HG03521 (cell line): Measurements from ENCODE around the gene RNF212B.
"Not testable (repeated sequence)": the region's sequence is repeated elsewhere in the genome, so short reads cannot be mapped to it uniquely, and the experiment has no call there.

Experiments
- ATAC-seq: cut with Tn5 transposase; IDR thresholded peaks from one replicate; pipeline ENCODE4 v1.9.1; 2021; ENCODE audit warnings: mild to moderate bottlenecking, moderate library complexity; ENCODE audit not compliant: unreplicated experiment

The RNF212B gene

DNA sequence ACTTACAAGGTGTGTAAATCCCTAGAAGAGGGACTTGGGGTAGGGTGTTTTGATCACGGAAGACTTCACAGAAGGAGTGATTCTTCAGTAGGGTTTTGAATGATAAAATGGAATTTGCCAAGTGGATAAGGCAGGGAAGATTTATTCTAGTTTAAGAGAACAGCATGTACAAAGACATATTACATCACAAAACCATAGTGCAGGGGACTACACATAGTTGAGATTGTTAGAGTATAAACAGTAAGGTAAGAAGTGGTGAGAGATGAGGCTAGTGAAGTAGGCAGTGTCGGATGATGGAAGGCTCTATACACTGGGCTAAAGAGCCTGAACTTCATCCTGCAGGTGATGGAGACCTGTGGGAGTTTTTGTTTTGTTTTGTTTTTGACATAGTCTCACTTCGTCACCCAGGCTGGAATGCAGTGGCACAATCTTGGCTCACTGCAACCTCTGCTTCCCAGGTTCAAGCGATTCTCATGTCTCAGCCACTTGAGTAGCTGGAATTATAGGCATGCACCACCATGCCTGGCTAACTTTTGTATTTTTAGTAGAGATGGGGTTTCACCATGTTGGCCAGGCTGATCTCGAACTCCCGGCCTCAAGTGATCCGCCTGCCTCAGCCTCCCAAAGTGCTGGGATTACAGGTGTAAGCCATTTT, 3.5 kb downstream of the RNF212B start:
- not testable (repeated sequence) for ATAC-seq

DNA sequence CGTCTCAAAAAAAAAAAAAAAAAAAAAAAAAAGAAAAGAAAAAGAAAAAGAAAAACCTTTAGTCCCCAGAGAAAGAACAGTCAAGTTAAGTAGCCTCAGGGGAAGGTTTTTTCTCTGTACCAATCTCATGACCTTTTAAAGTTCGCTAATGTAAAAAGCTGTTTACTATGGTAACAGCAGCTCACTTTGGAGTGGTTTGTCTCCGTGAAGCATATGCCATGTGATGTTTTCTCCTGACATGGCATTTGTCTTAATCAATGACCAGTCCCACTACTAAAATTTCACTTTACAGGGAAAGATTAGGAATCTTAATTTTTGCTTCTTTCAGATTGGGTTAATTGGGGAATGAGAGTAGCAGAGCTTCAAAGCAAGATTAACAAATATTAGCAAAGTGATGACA, 4.3 kb downstream of the RNF212B start:
- no peak for ATAC-seq

DNA sequence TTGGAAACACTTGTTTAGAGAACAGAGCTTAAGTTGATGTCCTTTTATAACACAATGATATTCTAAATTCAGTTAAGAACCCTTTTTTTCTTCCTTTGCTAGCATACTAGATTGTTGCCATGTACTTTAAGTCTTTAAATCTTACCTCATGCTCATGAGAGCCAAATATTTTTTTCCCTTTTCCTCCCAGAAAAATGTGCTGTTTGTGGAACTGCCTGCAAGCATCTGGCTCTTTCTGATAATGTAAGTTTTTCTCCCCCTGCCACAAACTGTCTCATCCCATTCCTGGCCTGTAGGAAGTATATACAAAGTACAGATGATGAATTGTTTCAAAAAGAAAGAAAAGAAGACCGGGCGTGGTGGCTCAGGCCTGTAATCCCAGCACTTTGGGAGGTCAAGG, 5.3 kb downstream of the RNF212B start:
- no peak for ATAC-seq

DNA sequence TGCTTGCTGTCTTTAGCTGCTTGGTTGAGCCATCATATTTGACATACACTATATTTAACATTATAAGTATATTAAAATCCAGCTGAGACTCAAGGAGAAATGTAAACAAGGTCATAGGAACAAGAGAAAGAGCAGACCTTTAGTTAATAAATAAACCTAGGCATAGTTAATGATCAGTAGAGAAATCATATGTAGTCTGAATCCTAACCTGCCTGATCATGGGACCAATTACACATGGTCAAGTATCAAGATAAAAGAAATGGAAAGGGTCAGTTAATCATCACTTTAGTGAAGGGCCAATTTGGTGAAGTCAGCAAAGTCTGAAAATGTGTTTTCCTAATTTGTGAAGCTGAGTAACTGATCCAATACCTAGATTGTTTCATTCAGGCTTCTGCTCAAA, 7.5 kb downstream of the RNF212B start:
- ATAC-seq: no peak

DNA sequence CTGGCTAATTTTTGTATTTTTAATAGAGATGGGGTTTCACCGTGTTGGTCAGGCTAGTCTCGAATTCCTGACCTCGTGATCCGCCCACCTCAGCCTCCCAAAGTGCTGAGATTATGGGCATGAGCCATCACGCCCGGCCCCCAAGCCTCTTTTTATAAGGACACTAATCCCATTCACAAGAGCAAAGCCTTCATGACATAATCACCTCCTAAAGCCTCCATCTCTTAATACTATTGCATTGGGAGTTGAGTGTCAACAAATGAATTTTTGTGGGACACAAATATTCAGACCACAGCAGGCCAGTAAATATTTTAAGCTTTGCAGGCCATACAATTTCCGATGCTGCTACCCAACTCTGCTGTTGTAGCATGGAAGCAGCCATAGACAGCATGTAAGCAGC, 10.9 kb downstream of the RNF212B start:
- no peak for ATAC-seq

DNA sequence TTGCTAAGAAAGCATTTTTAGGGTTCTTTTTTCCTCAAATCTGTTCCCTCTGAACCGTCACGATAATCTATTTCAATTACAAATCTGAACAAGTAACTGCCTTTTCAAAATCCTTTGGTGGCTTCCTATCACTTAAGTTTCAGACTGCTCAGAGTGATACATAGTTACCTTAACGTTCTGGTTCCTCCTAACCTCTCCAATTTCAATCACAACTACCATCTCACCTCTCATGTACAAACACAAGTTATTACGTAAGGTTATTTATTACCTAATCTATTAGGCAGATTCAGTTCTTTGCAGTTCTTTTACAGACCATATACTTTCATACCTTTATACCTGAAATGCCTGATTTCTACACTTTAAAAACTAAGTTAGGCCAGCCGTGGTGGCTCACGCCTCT, 12.1 kb downstream of the RNF212B start:
- ATAC-seq: no peak

DNA sequence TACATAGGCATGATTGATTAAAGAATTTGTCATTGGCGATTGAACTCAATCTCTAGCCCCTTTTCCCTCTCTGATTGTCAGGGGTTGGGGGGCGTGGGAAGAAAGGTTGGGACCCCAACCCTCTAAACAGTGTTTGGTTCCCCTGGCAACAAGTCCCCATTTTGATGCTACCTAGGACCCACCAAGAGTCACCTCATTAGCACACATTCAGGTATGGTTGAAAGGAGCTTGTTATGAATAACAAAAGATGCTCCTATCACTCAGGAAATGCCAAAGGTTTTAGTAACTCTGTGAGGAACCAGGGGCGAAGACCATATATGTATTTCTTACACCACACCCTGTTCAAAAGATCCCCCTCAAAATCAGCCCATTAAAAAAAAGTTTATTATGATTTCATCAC, 14.3 kb downstream of the RNF212B start:
- ATAC-seq: no peak

DNA sequence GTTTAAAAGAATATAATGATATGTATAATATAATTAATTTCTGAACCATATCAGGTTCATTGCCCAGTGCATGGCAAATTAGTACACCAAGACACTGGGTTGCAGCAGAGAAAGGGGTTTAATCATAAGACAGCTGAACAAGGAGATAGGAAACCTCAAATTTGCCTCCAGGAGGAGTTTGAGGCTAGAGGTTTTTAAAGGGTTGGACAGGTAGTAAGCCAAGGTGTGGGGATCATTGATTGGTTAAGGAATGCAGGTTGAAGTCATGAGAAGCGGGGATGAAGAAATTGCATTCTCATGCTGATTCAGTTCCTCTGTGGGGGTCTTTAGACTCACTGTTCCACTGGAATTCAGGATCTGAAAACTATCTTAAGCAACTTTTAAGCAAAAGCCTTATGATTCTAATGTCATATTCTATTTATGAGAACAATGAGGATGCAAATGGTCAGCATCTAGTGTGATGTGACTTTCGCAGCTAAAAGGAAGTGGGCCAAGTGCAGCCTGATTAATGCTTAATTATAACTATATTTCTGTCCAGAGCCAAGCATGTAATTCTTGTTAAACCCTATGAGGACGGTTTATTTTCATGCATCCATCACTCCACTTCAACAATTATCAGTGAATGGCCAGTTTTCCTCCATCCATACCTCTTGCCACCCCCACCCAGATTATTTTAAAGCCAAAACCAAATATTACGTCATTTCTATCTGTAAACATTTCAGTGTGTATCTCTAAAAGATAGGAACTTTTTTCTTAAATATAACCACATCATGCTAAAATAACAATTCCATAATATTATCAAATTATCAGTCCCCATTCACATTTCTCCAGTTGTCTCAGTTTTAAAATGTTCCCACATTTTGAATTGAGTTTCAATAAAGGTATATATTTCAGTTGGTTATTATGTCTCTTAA, 14.9 kb downstream of the RNF212B start:
- no peak for ATAC-seq

DNA sequence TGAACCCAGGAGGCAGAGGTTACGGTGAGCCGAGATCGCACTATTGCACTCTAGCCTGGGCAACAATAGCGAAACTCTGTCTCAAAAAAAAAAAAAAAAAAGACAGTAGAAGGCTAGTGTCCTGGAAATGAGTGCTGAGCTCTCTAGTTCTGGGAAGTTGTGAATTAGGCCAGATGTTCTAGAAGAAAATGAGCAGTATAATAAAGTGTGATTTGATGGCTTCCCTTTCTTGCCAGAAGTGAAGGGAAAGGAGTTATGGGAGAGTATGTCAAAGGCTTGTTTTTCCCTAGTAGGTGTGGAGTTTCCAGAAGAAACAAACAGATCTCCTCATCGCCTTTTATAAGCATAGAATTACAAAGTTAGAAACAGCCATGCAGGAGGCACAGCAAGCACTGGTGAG, 20.5 kb downstream of the RNF212B start:
- ATAC-seq: no peak

DNA sequence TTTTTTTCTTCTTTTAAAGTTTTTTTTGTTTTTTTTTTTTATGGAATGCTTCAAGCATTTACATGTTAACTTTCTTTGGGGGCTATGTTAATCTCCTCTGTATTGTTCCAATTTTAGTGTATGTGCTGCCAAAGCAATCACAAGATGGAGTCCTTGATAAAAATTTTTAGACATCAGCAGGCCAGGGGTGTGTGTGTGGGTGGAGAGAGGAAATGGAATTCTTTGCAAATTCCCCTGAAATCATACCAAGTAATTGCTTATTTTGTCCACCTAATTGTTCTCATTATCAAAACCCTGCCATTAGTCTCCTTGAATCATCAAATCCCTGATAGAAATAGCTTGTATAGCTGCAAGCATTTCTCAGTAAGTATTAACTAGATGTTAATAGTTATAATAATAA, 21.7 kb downstream of the RNF212B start:
- no peak for ATAC-seq

DNA sequence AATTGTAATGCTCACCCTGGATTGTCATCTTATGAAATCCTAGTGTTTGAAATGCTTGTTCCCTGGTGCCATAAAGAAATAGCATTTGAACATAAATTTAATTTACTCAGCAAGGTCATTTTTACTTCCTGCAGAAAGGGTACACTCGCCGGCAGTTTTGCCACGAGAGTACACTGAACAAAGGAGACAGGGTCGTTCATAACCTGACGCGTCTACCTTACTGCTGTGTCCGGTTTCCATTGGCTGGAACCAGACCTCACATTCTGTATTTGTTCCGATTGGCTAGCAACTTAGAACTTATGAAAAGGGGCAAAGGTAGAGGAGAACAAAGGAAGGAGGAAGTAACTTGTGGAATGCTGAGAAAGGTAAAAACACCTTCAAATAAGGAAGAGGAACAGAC, 23.1 kb downstream of the RNF212B start:
- ATAC-seq: not testable (repeated sequence)

DNA sequence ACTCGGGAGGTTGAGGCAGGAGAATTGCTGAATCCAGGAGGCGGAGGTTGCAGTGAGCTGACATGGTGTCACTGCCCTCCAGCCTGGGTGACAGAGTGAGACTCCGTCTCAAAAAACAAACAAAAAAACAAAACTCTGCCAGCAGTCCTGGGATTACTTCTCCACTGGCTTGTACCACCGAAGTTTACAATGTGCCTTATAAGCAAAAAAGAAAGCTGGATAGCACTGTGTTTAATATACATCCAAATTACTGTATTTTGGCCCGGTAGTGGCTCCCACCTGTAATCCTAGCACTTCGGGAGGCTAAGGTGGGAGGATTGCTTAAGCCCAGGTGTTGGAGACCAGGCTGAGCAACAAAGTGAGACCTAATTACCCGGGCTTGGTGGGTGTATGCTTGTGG, 31.5 kb downstream of the RNF212B start:
- ATAC-seq: no peak

DNA sequence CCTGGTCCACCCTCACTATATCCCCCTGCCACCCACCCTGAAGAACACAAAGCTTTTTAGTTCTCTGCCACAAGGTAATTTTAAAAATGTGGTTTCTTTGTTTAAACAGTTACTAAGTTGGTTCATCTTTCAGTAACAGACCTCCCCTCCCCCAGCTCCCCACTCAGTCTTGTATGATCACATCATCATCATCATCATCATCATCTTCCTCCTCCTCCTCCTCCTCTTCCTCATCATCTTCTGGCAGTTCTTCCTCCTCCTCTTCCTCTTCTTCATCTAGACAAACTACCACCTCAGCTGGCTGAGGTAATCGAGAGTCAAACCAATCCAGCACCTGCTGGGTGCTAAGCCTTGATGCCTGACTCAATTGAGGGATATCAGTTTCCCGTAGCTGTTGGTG, 37.7 kb downstream of the RNF212B start:
- ATAC-seq: no peak

DNA sequence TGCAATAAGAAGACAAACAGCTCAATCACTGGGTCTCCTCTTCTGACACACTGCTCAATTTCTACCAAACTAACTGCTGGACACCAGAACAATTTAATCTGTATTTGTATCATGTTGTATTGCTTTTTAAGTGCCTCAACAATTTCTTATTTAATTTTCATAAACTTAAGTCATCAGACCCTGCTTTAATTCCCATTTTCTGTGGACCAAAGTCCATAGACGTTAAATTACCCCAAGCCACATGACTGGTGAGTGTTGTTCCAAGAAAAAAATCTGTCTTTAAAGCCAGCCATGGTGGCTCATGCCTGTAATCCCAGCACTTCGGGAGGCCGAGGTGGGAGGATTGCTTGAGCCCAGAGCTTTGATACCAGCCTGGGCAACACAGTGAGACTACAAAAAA, 39.5 kb downstream of the RNF212B start:
- no peak for ATAC-seq

DNA sequence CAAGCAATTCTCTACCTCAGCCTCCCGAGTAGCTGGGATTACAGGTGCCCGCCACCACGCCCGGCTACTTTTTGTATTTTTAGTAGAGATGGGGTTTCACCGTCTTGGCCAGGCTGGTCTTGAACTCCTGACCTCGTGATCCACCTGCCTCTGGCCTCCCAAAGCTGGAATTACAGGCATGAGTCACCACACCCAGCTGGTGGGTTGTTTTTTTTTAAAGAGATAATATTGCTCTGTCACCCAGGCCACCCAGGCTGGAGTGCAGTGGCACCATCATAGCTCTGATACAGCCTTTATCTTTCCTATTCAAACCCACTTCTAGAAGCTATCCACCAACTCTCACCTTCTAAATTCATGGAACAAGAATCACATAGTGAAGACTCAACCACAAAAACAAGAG, 40.2 kb downstream of the RNF212B start:
- ATAC-seq: not testable (repeated sequence)

DNA sequence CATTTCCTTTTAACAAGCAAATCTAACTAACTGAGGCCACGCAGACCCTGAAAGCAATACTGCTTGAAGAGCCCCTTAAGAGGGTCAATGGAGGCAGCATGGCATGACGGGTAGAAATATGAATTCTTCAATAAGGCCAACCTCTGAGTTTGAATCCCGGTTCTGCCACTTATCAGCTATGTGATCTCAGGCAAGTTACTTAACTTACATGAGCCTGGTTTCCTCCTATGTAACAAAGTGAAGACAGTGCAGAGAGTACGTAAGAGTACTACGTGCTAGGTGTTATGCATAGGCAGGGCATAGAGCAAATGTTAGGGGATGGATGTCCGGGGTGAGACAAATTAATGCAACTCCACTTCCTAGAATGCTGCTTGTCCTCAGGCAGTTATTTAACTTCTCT, 43.5 kb downstream of the RNF212B start:
- ATAC-seq: no peak

DNA sequence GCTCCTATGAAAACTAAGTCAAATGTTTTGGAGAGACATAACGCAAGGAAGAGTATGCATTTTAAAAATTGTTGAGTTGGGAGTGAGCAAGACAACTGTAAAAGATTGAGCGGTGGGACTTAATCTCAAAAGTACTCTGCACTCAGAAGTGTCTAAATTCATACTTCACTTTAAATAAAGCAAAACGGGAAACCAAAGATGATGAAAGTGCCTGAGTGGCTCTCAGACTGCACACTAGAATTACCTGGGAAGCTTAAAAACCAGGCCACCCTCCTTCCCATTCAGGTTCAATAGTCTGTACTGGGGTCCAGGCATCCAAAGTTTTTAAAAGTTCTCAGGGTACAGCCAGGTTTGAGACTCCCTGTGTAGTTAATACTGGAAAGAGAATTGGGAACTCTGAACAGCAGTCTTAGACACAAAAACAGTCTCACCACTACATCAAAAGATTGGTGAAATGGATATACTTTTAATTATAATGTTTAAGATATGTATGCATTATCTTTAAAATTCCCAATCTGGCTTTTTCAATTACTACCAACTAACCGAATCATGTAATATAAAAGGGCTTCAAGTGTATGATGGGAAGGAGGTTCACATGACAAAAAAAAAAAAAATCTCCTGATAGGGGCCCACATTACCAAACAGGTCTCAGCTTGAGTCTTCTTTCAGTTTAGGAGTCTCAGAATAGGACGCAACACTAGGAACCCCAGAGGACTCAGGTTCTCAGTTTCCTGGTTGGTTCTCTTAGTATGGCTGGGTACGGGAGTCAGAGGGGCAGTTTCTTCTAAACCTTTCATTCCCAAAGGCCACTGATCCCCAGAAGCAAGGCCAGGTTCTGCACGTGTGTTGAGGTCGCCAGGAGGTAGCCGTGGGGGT, 47.2 kb downstream of the RNF212B start:
- ATAC-seq: no peak

DNA sequence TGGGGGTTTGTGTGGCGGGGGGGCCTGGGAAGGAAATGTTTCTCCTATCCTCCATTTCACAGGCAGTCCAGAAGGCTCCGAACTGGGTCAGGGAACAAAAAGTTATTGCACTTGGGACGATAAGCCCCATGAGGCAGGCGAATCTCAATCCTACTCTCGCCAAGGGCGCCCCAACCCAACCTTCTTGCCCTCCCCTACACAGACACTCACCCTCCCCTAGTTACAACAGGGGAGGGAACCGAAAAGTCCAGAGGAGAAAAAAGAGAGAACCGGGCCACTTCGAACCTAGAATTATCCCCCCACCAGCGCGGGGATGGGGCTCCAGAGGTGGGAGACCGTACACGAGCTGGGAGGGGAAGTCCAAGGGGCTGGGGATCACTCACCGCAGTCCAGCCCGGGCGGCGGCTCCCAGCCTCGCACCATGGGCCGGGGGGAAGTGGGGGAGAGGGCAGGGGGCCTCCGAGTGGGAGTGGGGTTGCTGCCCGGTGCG, 47.8 kb downstream of the RNF212B start:
- peak; percentile 16 for ATAC-seq

DNA sequence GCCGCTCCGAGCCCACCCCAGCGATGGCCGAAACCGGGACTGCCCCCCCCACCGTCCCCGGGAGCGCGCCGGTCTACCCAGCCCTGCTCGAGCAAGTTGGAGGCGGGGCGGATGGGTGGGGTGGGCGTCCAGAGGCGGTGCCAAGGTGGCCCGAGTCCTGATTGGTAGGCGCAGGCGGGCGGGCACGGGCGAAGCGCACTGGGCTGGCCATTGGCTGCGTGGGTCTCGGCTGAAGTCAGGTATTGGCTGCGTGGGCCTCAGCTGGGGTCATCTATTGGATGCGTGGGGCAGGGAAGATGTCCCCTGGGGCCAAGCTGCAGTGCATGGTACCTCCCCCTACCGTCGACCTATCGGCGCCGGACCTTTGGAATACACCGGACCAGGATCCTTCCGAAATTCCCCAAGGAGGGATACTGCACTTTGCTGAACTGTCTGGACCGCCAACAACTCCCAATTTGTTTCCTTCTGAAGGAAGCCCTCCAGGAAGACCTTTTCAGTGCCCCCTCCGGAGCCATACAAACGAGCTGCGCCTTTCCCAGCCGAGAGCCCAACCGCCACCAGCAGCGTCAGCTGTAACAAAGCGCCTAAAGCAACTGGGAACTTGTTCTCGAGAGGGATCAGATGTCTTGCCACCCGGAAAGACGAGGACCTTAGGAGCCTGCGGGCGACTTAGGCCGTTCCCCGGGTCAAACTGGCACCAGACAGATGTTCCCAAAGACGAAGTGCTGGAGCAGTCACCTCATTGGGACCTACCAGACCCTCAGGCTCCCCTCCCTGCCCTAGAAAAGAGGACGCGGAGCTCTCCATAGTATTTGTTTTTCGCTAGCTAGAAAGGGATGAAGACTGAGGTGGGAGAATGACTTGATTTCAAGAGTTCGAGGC, 48.5 kb downstream of the RNF212B start, which contains the start of gene HOMEZ:
HOMEZ (minus strand) TSS at position 113 of the 882 bp plus-strand sequence. CDS start 180 bp downstream, outside the sequence.
- peak; percentile 98 for ATAC-seq

DNA sequence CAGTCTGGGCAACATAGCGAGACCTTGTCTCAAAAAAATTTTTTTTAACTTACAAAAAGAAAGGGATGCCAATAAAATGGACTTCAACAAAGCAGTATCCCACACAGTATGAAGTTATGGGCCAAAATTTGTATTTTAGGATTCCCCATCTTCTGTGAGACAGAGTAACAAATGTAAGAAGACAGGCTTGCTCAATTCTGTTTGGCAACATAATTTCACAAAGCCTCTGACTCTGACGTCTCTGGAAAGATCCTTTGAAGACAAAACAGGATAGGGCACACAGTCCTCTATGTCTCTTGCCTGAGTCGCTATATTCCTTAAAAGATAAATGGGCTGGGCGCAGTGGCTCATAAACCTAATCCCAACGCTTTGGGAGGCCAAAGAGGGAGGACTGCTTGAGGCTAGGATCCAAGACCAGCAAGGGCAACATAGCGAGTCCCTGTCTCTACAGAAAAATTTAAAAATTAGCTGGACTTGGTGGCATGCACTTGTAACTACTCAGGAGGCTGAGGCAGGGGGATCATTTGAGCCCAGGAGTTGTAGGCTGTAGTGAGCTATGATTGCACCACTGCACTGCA, 49.3 kb downstream of the RNF212B start:
- no peak for ATAC-seq
